Measurements from ENCODE around the gene MVB12A. TPM values are rescaled to one million over a fixed set of nuclear protein-coding genes. Genes with fewer than 3 reads are reported as not detected.

MVB12A gene
- total RNA-seq, 1 experiment from 2014 or later, result 82.5 TPM

GRCh38 chr19:17450264-17451075, 30.6 kb downstream of the MVB12A start:
- Histone ChIP-seq H3K9ac (ENCODE audit: low read length) (peak overlapping the region; percentile 45), H4K20me1 (ENCODE audit: low read length) (no peaks in the 10 kb centered on the region), H3K4me1 (ENCODE audit: insufficient read depth, low read length) (peaks cover 9% of the 10 kb centered on the region), H3K79me2 (ENCODE audit: low read length) (no peaks in the 10 kb centered on the region), H3K27me3 (ENCODE audit: low read length) (no peaks in the 10 kb centered on the region), H2AFZ (ENCODE audit: low read length) (peak overlapping the region; percentile 52), H3K4me3 (ENCODE audit: low read length) (peak overlapping the region; percentile 15; the same call in 1 of the 2 replicates), H3K9me3 (ENCODE audit: low read length) (no peaks in the 10 kb centered on the region), H3K36me3 (ENCODE audit: low read depth, low read length) (no peaks in the 10 kb centered on the region; the same call in 1 of the 2 replicates), H3F3A (ENCODE audit: low read length, unreplicated experiment) (peaks cover 4% of the 10 kb centered on the region), H3K4me2 (ENCODE audit: low read length) (peak overlapping the region; percentile 60), H3K9me2 (replicated peaks; ENCODE audit: low read length) (no peaks in the 10 kb centered on the region), H3K27ac (ENCODE audit: low read length) (peak overlapping the region; percentile 88)
- ChIA-PET POLR2A (ENCODE audit: unreplicated experiment) (interaction anchor here (0.6 kb wide), 1 partner anchor 57 kb away, joined by 11 read pairs; no protein-coding TSS in a partner anchor), CTCF (interaction anchor here (0.6 kb wide), 1 partner anchor 84 kb away, joined by 3 read pairs; no protein-coding TSS in a partner anchor)
- peak; percentile 83 for ATAC-seq
- DNase-seq, result peak; percentile 95
- intact Hi-C loops (cut with micrococcal nuclease), result no loop called here
- TF ChIP-seq EZH2phosphoT487 (IDR thresholded peaks at IDR 0.05; ENCODE audit: borderline replicate concordance, low read length), result no peak
- no peak for TF ChIP-seq EZH2 (IDR thresholded peaks at IDR 0.05; ENCODE audit: low read length, unreplicated experiment)
- TF ChIP-seq CTCF (conservative IDR thresholded peaks at IDR 0.05; ENCODE audit: low read depth, low read length), result no peak
- BruUV-seq (replicated peaks), result no TSS peak

GRCh38 chr19:17451820-17452219, 32.0 kb downstream of the MVB12A start:
- Histone ChIP-seq H3K9ac (ENCODE audit: low read length) (no peak overlapping the region), H2AFZ (ENCODE audit: low read length) (no peak overlapping the region), H3K36me3 (ENCODE audit: low read depth, low read length) (no peaks in the 10 kb centered on the region; the same call in 1 of the 2 replicates), H3K27me3 (ENCODE audit: low read length) (peaks cover 9% of the 10 kb centered on the region; the same call in 1 of the 2 replicates), H4K20me1 (ENCODE audit: low read length) (no peaks in the 10 kb centered on the region), H3K27ac (ENCODE audit: low read length) (no peak overlapping the region), H3K4me2 (ENCODE audit: low read length) (no peak overlapping the region), H3K9me2 (replicated peaks; ENCODE audit: low read length) (no peaks in the 10 kb centered on the region), H3K4me3 (ENCODE audit: low read length) (no peak overlapping the region), H3K9me3 (ENCODE audit: low read length) (no peaks in the 10 kb centered on the region), H3K79me2 (ENCODE audit: low read length) (no peaks in the 10 kb centered on the region), H3F3A (ENCODE audit: low read length, unreplicated experiment) (peaks cover 4% of the 10 kb centered on the region), H3K4me1 (ENCODE audit: insufficient read depth, low read length) (peaks cover 9% of the 10 kb centered on the region)
- BruUV-seq (replicated peaks), result no TSS peak
- intact Hi-C loops (cut with micrococcal nuclease), result loop anchor here (2.0 kb wide), 1 partner anchor 15 kb away; no protein-coding TSS in a partner anchor
- no peak for ATAC-seq
- ChIA-PET POLR2A (ENCODE audit: unreplicated experiment) (no interaction called here), CTCF (no interaction called here)
- DNase-seq, result no peak
- TF ChIP-seq EZH2 (IDR thresholded peaks at IDR 0.05; ENCODE audit: low read length, unreplicated experiment) (no peak), CTCF (conservative IDR thresholded peaks at IDR 0.05; ENCODE audit: low read depth, low read length) (no peak), EZH2phosphoT487 (IDR thresholded peaks at IDR 0.05; ENCODE audit: borderline replicate concordance, low read length) (no peak)
